AG08395 (cell line): ENCODE results near the gene AKAP13.

Experiments
- DNase-seq: peaks from one replicate; pipeline ENCODE4 v3.0.0; 2012; ENCODE audit warnings: mixed read lengths, low spot score

Gene AKAP13

GRCh38 chr15:85388566-85389305 lies 8.3 kb downstream of the AKAP13 start:
- DNase-seq, result no peak

GRCh38 chr15:85389306-85389650 lies 8.9 kb downstream of the AKAP13 start:
- no peak for DNase-seq

GRCh38 chr15:85389772-85390171 lies 9.4 kb downstream of the AKAP13 start:
- no peak for DNase-seq

GRCh38 chr15:85393210-85393609 lies 12.8 kb downstream of the AKAP13 start:
- DNase-seq, result no peak

- DNase-seq, result no peak
Measured at GRCh38 chr15:85394554-85395333, 14.3 kb downstream of the AKAP13 start.

- no peak for DNase-seq
Measured at GRCh38 chr15:85396554-85396953, 16.2 kb downstream of the AKAP13 start.

GRCh38 chr15:85397151-85397550 lies 16.7 kb downstream of the AKAP13 start:
- DNase-seq, result no peak

- no peak for DNase-seq
Measured at GRCh38 chr15:85397926-85398325, 17.5 kb downstream of the AKAP13 start.

- DNase-seq, result no peak
Measured at GRCh38 chr15:85398822-85399221, 18.4 kb downstream of the AKAP13 start.

GRCh38 chr15:85399627-85400026 lies 19.2 kb downstream of the AKAP13 start:
- DNase-seq, result no peak

- DNase-seq, result no peak
Measured at GRCh38 chr15:85400606-85401005, 20.2 kb downstream of the AKAP13 start.

- no peak for DNase-seq
Measured at GRCh38 chr15:85401108-85401774, 20.8 kb downstream of the AKAP13 start.

GRCh38 chr15:85402195-85402881 lies 21.9 kb downstream of the AKAP13 start:
- no peak for DNase-seq

GRCh38 chr15:85403745-85404144 lies 23.3 kb downstream of the AKAP13 start:
- peak; percentile 36 for DNase-seq

GRCh38 chr15:85404176-85404917 lies 23.9 kb downstream of the AKAP13 start:
- no peak for DNase-seq

- DNase-seq, result peak; percentile 12
Measured at GRCh38 chr15:85404918-85405866, 24.8 kb downstream of the AKAP13 start.

GRCh38 chr15:85406916-85407315 lies 26.5 kb downstream of the AKAP13 start:
- peak; percentile 51 for DNase-seq

GRCh38 chr15:85407421-85408269 lies 27.2 kb downstream of the AKAP13 start:
- peak; percentile 82 for DNase-seq

- no peak for DNase-seq
Measured at GRCh38 chr15:85408270-85408746, 27.9 kb downstream of the AKAP13 start.
